ENCODE data around the gene GALNT11.

GALNT11 gene

GRCh38 chr7:152152267-152152666, 126.8 kb downstream of the GALNT11 start:
- DNase-seq = no peak

GRCh38 chr7:152158801-152159587, 133.5 kb downstream of the GALNT11 start:
- peak; percentile 27 to 31 for DNase-seq

GRCh38 chr7:152161171-152161570, 135.7 kb downstream of the GALNT11 start:
- no peak for DNase-seq

- no peak for DNase-seq
These were observed 136.8 kb downstream of the GALNT11 start for GRCh38 chr7:152162287-152162686.
